Prostate gland (tissue), 2 donors: ENCODE results near the gene HIPK3. TPM values are rescaled to one million over a fixed set of nuclear protein-coding genes. Genes with fewer than 3 reads are reported as not detected.

Source experiments
- DNase-seq: peaks from one replicate; pipeline ENCODE4 v3.0.0-alpha.2; 2019; ENCODE audit warnings: low spot score
- H3K27ac ChIP-seq, 2 donors: fragments of 200-600 bp; sonication (generic); 2 replicates each; pipeline ENCODE4 v1.5.1; 2017 to 2019
- H3K27me3 ChIP-seq: fragments of 200-600 bp; sonication (generic); replicated peaks from 2 replicates; pipeline ENCODE4 v1.5.1; 2019; ENCODE audit not compliant: insufficient read depth
- H3K36me3 ChIP-seq, 2 donors: fragments of 200-600 bp; sonication (generic); 1 replicate in 1 of 2; 2 replicates in 1 of 2; pipeline versions ENCODE4 v1.5.1 to v1.8.1; 2017 to 2019
- H3K4me1 ChIP-seq: fragments of 200-600 bp; sonication (generic); replicated peaks from 2 replicates; pipeline ENCODE4 v1.5.1; 2019
- H3K4me3 ChIP-seq, 2 donors: fragments of 200-600 bp; sonication (generic); 2 replicates each; pipeline ENCODE4 v1.5.1; 2017 to 2019
- H3K9me3 ChIP-seq: fragments of 200-600 bp; sonication (generic); 2 replicates; pipeline ENCODE4 v1.5.1; 2017
- POLR2A ChIP-seq: fragments of 450-650 bp; IDR thresholded peaks from one replicate; pipeline ENCODE4 v1.6.1; 2016; ENCODE audit warnings: antibody characterized with exemption, mild to moderate bottlenecking
- POLR2AphosphoS5 ChIP-seq: sonication (generic); formaldehyde crosslinking; IDR thresholded peaks from one replicate; pipeline ENCODE4 v1.6.1; 2017; ENCODE audit warnings: antibody characterized with exemption
- WGBS: methylation state at CpG from one replicate; pipeline ENCODE4 v1.1.5; 2018; 5-methylcytosine and 5-hydroxymethylcytosine counted together
- intact Hi-C: fragments of 100-400 bp; cut with DNase I; formaldehyde crosslinking; loops from one replicate; pipeline ENCODE4 v1.14.2; 2022
- total RNA-seq, 2 donors: library from RNA; depleted of rRNA; stranded (reverse); fragments of >200 nt; gene quantifications; one replicate each; pipeline ENCODE4 v1.1.0, GENCODE V29; 2016
- TF ChIP-seq, protein P1 (sequence below), 4 experiments: fragments of 200-600 bp in 2 of 4; fragments of 450-650 bp in 2 of 4; sonication (generic) in 2 of 4; IDR thresholded peaks; 1 replicate in 3 of 4; 2 replicates in 1 of 4; pipeline ENCODE4 v1.5.1; 2016 to 2019; ENCODE audit warnings: antibody characterized with exemption in 4 of 4, mild to moderate bottlenecking in 2 of 4, moderate library complexity in 2 of 4

Gene HIPK3
- total RNA-seq, 2 donors from 2014 or later, result 90.4 to 97.2 TPM

DNA sequence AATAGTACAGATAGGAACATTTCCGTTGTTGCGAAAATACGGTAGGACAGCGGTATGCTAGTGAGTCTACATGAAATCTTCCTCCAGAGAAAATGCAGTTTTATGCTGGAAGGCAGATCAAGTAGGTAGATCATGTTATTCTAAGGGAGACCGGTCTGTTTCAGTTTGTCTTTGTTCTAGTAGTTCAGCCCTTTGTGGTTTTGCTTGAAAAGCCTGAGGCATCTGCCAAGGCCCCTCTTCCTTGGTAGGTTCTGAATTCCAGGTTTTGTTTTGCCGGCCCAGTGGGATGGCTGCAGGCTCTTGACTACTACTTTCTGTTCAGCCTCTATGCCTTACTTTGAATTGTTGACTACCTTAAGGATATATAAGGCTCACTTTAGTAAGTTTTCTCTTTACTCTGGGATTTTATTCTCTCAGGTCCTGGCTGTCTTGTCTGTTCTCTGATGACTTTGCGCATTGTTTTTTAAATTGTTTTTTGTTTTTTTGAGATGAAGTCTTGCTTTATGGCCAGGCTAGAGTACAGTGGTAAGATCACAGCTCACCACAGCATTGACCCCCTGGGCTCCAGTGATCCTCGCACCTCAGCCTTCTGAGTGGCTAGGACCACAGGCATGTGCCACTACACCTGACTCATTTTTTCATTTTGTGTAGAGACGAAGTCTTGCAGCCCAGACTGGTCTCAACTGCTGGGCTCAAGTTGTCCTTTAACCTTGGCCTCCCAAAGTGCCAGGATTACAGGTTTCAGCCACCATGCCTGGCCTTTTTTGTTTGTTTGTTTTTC lies 53.7 kb downstream of the HIPK3 start:
- TF ChIP-seq POLR2A (no peak), POLR2AphosphoS5 (no peak)
- TF ChIP-seq, protein P1, sequence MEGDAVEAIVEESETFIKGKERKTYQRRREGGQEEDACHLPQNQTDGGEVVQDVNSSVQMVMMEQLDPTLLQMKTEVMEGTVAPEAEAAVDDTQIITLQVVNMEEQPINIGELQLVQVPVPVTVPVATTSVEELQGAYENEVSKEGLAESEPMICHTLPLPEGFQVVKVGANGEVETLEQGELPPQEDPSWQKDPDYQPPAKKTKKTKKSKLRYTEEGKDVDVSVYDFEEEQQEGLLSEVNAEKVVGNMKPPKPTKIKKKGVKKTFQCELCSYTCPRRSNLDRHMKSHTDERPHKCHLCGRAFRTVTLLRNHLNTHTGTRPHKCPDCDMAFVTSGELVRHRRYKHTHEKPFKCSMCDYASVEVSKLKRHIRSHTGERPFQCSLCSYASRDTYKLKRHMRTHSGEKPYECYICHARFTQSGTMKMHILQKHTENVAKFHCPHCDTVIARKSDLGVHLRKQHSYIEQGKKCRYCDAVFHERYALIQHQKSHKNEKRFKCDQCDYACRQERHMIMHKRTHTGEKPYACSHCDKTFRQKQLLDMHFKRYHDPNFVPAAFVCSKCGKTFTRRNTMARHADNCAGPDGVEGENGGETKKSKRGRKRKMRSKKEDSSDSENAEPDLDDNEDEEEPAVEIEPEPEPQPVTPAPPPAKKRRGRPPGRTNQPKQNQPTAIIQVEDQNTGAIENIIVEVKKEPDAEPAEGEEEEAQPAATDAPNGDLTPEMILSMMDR (IDR thresholded peaks at IDR 0.05), result no peak
- DNase-seq, result no peak
- no peaks in the 10 kb centered on the region for H3K9me3 ChIP-seq
- intact Hi-C loops, result no loop called here
- no peak overlapping the region for H3K4me3 ChIP-seq
- no peaks in the 10 kb centered on the region for H3K36me3 ChIP-seq
- no peaks in the 10 kb centered on the region for H3K27me3 ChIP-seq
- no peak overlapping the region for H3K27ac ChIP-seq
- 88% methylated on average over 9 of the region's 9 CpGs for WGBS
- H3K4me1 ChIP-seq, result no peaks in the 10 kb centered on the region

DNA sequence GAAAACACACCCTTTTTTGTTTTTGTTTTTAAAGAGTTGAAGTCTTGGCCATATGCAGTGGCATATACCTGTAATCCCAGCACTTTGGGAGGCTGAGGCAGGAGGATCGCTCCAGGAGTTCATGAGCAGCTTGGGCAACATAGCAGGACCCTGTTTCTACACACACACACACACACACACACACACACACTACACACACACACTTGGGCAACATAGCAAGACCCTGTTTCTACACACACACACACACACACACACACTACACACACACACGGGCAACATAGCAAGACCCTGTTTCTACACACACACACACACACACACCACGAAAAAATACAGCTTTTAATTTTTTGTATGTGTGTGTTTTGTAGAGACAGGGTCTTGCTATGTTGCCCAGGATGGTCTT lies 54.5 kb downstream of the HIPK3 start:
- no peak for DNase-seq
- Histone ChIP-seq H3K27me3 (no peaks in the 10 kb centered on the region), H3K4me3 (no peak overlapping the region), H3K36me3 (no peaks in the 10 kb centered on the region), H3K27ac (no peak overlapping the region), H3K4me1 (no peaks in the 10 kb centered on the region), H3K9me3 (no peaks in the 10 kb centered on the region)
- intact Hi-C loops, result no loop called here
- no peak for TF ChIP-seq POLR2AphosphoS5
- TF ChIP-seq, protein P1 (IDR thresholded peaks at IDR 0.05), result no peak
- no peak for TF ChIP-seq POLR2A
- 91% methylated on average over 3 of the region's 3 CpGs for WGBS

DNA sequence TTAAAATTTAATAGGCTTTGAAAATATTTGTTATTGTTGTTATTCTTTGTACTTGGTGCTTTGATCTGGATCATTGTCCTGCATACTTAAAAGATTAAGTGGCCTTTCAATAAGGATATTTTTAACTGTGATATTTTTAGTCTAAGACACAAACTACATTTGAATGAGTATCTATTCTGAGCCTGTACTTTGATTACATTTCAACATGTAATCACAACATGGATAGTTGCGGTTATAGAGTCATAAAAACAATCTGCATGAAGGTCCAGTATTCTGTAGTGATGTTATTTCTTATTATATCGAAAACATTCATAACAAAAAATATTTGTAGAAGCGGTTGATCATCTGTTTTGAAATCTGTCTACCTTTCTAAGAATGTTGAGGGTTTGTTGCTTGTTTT lies 58.6 kb downstream of the HIPK3 start:
- Histone ChIP-seq H3K27ac (no peak overlapping the region), H3K36me3 (no peaks in the 10 kb centered on the region), H3K4me3 (no peak overlapping the region), H3K9me3 (no peaks in the 10 kb centered on the region), H3K4me1 (no peaks in the 10 kb centered on the region), H3K27me3 (no peaks in the 10 kb centered on the region)
- intact Hi-C loops, result no loop called here
- TF ChIP-seq, protein P1 (IDR thresholded peaks at IDR 0.05), result no peak
- no peak for TF ChIP-seq POLR2A
- TF ChIP-seq POLR2AphosphoS5, result no peak
- 72% methylated on average over 3 of the region's 3 CpGs for WGBS
- DNase-seq, result no peak

DNA sequence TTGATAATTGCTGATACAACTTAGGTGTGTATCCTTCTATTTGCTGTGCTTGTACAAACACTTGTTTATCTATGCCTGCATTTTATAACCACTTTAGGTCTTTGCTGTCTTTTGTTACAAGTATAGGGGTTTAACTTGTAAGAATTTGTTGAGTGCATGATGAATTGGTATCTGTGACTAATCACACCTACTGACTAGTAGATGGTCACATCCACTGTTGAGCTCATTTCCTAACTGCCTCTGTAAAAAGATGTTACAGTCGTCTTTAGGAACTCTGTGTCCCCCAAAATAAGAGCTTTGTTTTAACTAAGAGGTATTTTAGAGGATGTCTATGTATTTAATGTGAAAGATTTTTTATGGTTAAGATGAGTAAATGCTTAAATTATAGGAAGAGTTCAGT lies 60.5 kb downstream of the HIPK3 start:
- intact Hi-C loops, result no loop called here
- Histone ChIP-seq H3K4me3 (no peak overlapping the region), H3K4me1 (no peaks in the 10 kb centered on the region), H3K27me3 (no peaks in the 10 kb centered on the region), H3K36me3 (no peaks in the 10 kb centered on the region), H3K9me3 (no peaks in the 10 kb centered on the region), H3K27ac (no peak overlapping the region)
- 42% methylated on average over 1 of the region's 1 CpG for WGBS
- no peak for DNase-seq
- TF ChIP-seq, protein P1 (IDR thresholded peaks at IDR 0.05), result no peak
- no peak for TF ChIP-seq POLR2A
- TF ChIP-seq POLR2AphosphoS5, result no peak
